Measurements from ENCODE around the gene RSRC1.

RSRC1 gene

DNA sequence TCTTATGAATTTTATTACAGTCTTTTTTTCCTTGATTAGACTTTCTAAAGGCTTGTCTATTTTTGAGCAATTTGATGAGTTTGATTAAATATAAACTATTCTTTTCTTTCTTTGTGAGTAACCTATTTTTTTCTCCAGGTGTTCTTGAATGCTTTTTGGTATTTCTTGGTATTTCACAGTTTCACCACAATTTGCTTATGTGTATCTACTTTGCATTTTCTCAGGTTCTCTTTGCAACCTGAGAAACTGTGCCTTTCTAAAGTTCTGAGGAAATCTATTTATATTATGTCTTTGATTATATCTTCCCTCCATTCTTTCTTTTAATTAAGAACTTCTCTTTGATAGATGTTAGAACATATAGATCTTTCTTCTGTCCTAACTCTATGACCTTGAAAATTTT lies 344.0 kb downstream of the RSRC1 start:
- TF ChIP-seq, protein P1, sequence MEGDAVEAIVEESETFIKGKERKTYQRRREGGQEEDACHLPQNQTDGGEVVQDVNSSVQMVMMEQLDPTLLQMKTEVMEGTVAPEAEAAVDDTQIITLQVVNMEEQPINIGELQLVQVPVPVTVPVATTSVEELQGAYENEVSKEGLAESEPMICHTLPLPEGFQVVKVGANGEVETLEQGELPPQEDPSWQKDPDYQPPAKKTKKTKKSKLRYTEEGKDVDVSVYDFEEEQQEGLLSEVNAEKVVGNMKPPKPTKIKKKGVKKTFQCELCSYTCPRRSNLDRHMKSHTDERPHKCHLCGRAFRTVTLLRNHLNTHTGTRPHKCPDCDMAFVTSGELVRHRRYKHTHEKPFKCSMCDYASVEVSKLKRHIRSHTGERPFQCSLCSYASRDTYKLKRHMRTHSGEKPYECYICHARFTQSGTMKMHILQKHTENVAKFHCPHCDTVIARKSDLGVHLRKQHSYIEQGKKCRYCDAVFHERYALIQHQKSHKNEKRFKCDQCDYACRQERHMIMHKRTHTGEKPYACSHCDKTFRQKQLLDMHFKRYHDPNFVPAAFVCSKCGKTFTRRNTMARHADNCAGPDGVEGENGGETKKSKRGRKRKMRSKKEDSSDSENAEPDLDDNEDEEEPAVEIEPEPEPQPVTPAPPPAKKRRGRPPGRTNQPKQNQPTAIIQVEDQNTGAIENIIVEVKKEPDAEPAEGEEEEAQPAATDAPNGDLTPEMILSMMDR (IDR thresholded peaks at IDR 0.05; ENCODE audit: low read depth, low read length): no peak
- no peak for DNase-seq
- H3K4me1 ChIP-seq: peaks cover 4% of the 10 kb centered on the region; the same call in 1 of the 2 replicates
- H3K36me3 ChIP-seq: no peaks in the 10 kb centered on the region
- no peak overlapping the region for H3K4me3 ChIP-seq (ENCODE audit: low read depth, low read length)
- H3K9me3 ChIP-seq: no peaks in the 10 kb centered on the region; the same call in 1 of the 2 replicates
- no peaks in the 10 kb centered on the region for H3K27me3 ChIP-seq

DNA sequence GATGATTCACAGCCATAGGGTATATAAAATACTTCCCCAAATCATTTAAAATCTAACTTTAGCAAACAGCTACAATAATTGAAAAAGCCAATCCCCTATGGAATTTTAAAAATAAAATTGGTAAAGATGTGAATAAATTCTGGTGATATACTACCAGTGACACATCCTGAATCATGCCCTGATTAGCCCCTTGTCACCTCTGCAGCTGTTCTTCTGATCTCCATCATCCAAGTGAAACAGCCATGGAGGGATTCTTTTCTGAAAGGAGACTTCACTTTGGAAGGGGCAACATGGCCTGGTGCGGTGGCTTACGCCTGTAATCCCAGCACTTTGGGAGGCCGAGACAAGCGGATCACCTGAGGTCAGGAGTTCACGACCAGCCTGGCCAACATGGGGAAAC lies 345.5 kb downstream of the RSRC1 start:
- Histone ChIP-seq H3K9me3 (no peaks in the 10 kb centered on the region; the same call in 1 of the 2 replicates), H3K27me3 (no peaks in the 10 kb centered on the region), H3K4me1 (peaks cover 13% of the 10 kb centered on the region), H3K36me3 (no peaks in the 10 kb centered on the region), H3K4me3 (ENCODE audit: low read depth, low read length) (no peak overlapping the region)
- DNase-seq: no peak
- TF ChIP-seq, protein P1 (IDR thresholded peaks at IDR 0.05; ENCODE audit: low read depth, low read length): no peak

DNA sequence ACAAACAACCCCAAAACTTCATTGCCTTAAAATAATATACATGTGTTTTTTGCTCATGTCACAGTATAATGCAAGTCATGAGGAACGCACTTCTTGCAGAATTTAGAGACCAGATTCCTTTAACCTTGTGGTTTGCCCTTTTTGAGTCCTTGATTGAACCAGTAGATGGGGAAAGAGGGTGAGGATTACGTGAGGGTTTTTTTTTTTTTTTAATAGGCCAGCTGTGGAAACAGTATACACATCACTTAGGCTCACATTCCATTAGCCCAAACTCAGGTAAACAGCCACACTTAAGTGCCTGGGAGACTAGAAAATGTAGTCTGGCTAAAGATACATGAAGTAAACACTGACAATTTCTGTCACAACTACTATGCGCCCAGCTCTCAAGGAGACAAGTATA lies 346.2 kb downstream of the RSRC1 start:
- TF ChIP-seq, protein P1 (IDR thresholded peaks at IDR 0.05; ENCODE audit: low read depth, low read length): no peak
- no peak for DNase-seq

DNA sequence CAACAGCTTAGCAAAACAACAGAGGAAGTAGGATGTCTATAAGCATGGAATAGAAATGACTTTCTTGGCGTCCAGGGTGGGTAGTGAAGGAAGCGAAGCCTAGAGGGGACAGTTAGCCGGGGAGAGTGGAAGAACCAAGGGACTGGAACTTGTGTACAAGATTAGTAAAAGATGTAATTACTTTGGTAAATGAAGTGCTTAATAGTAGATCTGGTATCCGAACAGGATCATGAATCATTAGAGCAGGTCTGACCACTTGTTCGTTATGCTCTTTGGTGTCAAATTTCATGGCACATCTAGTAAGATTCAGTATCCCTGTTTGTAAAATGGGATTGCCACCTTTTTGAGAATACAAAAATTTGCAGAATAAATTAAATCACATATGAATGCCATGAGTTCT lies 348.6 kb downstream of the RSRC1 start:
- DNase-seq: no peak
- Histone ChIP-seq H3K36me3 (no peaks in the 10 kb centered on the region), H3K27me3 (no peaks in the 10 kb centered on the region), H3K4me3 (ENCODE audit: low read depth, low read length) (no peak overlapping the region), H3K4me1 (peaks cover 22% of the 10 kb centered on the region), H3K9me3 (no peaks in the 10 kb centered on the region; the same call in 1 of the 2 replicates)
- TF ChIP-seq, protein P1 (IDR thresholded peaks at IDR 0.05; ENCODE audit: low read depth, low read length): no peak

More for the DNA sequence above, 346.2 kb downstream of the RSRC1 start:
- peaks cover 18% of the 10 kb centered on the region for H3K4me1 ChIP-seq
- no peaks in the 10 kb centered on the region; the same call in 1 of the 2 replicates for H3K9me3 ChIP-seq
- H3K36me3 ChIP-seq: no peaks in the 10 kb centered on the region
- no peaks in the 10 kb centered on the region for H3K27me3 ChIP-seq
- H3K4me3 ChIP-seq (ENCODE audit: low read depth, low read length): no peak overlapping the region

DNA sequence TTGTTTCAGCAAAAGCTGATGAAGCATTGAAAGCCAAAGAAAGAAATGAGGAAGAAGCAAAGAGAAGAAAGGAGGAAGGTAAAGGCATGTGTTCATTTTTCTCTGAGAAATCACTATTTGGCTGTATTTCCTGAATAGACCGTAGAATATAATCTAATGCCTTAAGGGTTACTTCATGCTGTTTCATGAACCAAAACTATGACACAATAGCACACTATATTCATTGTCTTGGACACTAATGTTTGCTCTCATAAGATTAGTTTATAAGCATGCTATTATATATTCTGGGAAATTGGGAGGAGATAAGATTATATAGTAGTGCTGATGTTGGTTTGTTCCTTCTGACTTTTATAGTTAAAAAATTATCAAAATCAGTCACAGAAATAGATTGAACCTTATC lies 351.0 kb downstream of the RSRC1 start:
- H3K4me1 ChIP-seq: peaks cover 33% of the 10 kb centered on the region
- no peaks in the 10 kb centered on the region for H3K9me3 ChIP-seq
- H3K27me3 ChIP-seq: no peaks in the 10 kb centered on the region
- TF ChIP-seq, protein P1 (IDR thresholded peaks at IDR 0.05; ENCODE audit: low read depth, low read length): no peak
- H3K36me3 ChIP-seq: no peaks in the 10 kb centered on the region
- no peak for DNase-seq
- no peak overlapping the region for H3K4me3 ChIP-seq (ENCODE audit: low read depth, low read length)

DNA sequence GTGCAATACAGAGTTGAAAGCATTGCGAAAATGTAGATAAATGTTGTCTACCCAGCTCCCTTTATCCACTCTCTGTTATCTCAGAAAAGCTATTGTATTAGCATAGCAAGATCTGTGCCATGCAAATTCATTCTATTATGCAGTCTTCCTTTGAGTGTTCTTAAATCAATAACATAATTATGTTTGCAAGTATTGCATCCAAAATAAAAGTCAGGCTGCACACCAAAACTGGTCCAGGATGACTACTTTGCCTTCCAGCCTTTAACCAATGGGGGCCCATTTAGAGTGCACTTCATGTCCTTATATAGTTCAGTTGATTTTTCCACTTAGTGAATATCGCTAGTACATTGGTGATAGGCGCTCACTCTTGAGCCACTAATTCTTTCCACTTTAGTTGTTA lies 353.7 kb downstream of the RSRC1 start:
- Histone ChIP-seq H3K36me3 (no peaks in the 10 kb centered on the region), H3K4me3 (ENCODE audit: low read depth, low read length) (no peak overlapping the region), H3K4me1 (peaks cover 37% of the 10 kb centered on the region), H3K9me3 (no peaks in the 10 kb centered on the region), H3K27me3 (no peaks in the 10 kb centered on the region)
- DNase-seq: no peak
- TF ChIP-seq, protein P1 (IDR thresholded peaks at IDR 0.05; ENCODE audit: low read depth, low read length): no peak
